Common myeloid progenitor, CD34-positive (primary cell): Measurements from ENCODE around the gene RBPJL.

Source experiments
- CTCF ChIA-PET: fragments of 350-600 bp; sonication (Branson Sonifier 250); formaldehyde crosslinking; loops from one replicate; lab custom pipeline; 2021; ENCODE audit warnings: antibody characterized with exemption; lab: Charles Lee
- POLR2A ChIA-PET: fragments of 350-600 bp; sonication (Branson Sonifier 250); formaldehyde crosslinking; loops from one replicate; lab custom pipeline; 2021; ENCODE audit warnings: antibody characterized with exemption; lab: Charles Lee
- DNase-seq, 3 donors: peaks; one replicate each; pipeline versions ENCODE4 v3.0.0 to v3.0.0-alpha.2; 2013
- H3K27ac ChIP-seq, 2 experiments: 1 replicate in 1 of 2; 2 replicates in 1 of 2; pipeline ENCODE4 v1.7.0; 2013; ENCODE audit warnings: inconsistent platforms in 2 of 2, low read length in 2 of 2, mild to moderate bottlenecking in 2 of 2, low read depth in 1 of 2, moderate library complexity in 1 of 2; ENCODE audit not compliant: severe bottlenecking in 2 of 2, insufficient read depth in 1 of 2, poor library complexity in 1 of 2
- H3K27me3 ChIP-seq, 5 experiments: replicated peaks in 2 of 5; 1 replicate in 3 of 5; 2 replicates in 2 of 5; pipeline versions ENCODE4 v1.6.1 to v1.7.0; 2013; ENCODE audit warnings: low read length in 4 of 5, mild to moderate bottlenecking in 2 of 5, moderate library complexity in 2 of 5, inconsistent platforms in 1 of 5; ENCODE audit not compliant: insufficient read depth in 5 of 5, control insufficient read depth in 4 of 5
- H3K36me3 ChIP-seq, 4 experiments: 1 replicate in 2 of 4; 2 replicates in 2 of 4; pipeline versions ENCODE4 v1.6.1 to v1.7.0; 2013; ENCODE audit warnings: low read length in 3 of 4, control low read depth in 1 of 4, mild to moderate bottlenecking in 1 of 4; ENCODE audit not compliant: control insufficient read depth in 4 of 4, insufficient read depth in 4 of 4
- H3K4me1 ChIP-seq, 4 experiments: 1 replicate in 3 of 4; 2 replicates in 1 of 4; pipeline versions ENCODE4 v1.6.1 to v1.7.1; 2013; ENCODE audit warnings: low read length in 3 of 4, mild to moderate bottlenecking in 3 of 4, control low read depth in 1 of 4, inconsistent platforms in 1 of 4, moderate library complexity in 1 of 4; ENCODE audit not compliant: control insufficient read depth in 4 of 4, insufficient read depth in 4 of 4; ENCODE audit errors: control extremely low read depth in 1 of 4
- H3K4me3 ChIP-seq, 7 experiments: 1 replicate in 4 of 7; 2 replicates in 3 of 7; pipeline versions ENCODE4 v1.5.1 to v1.7.0; 2013; ENCODE audit warnings: mild to moderate bottlenecking in 7 of 7, low read length in 6 of 7, moderate library complexity in 6 of 7, inconsistent platforms in 2 of 7, low read depth in 2 of 7, control low read depth in 1 of 7; ENCODE audit not compliant: insufficient read depth in 4 of 7, control insufficient read depth in 1 of 7; ENCODE audit errors: extremely low read depth in 1 of 7
- H3K9me3 ChIP-seq, 5 experiments: 1 replicate in 4 of 5; 2 replicates in 1 of 5; pipeline versions ENCODE4 v1.6.1 to v1.7.1; 2013; ENCODE audit warnings: low read length in 4 of 5, mild to moderate bottlenecking in 2 of 5, inconsistent platforms in 1 of 5, low read depth in 1 of 5, moderate library complexity in 1 of 5; ENCODE audit not compliant: control insufficient read depth in 4 of 5, insufficient read depth in 2 of 5; ENCODE audit errors: control extremely low read depth in 1 of 5
- WGBS: methylation state at CpG from one replicate; pipeline ENCODE4 v1.1.5; 2013; ENCODE audit not compliant: insufficient coverage; 5-methylcytosine and 5-hydroxymethylcytosine counted together

The RBPJL gene

GRCh38 chr20:45340951-45341350, 34.3 kb downstream of the RBPJL start:
- Histone ChIP-seq H3K27ac (no peak overlapping the region), H3K27me3 (no peaks in the 10 kb centered on the region), H3K4me1 (peaks cover 0 to 25% (median 14%) of the 10 kb centered on the region in 4 experiments), H3K4me3 (no peak overlapping the region), H3K9me3 (no peaks in the 10 kb centered on the region), H3K36me3 (peaks cover 0 to 2% (median 0%) of the 10 kb centered on the region in 4 experiments)
- ChIA-PET POLR2A (no interaction called here), CTCF (interaction anchor here (1.0 to 2.3 kb wide), 5 partner anchors 18 to 75 kb away, joined by 3 to 6 read pairs (median 3); partner anchors contain the start of gene PIGT)
- 100% methylated on average over 1 of the region's 1 CpG for WGBS
- no peak for DNase-seq

- H3K9me3 ChIP-seq, result no peaks in the 10 kb centered on the region
- no peak overlapping the region for H3K4me3 ChIP-seq
- peaks cover 0 to 2% (median 0%) of the 10 kb centered on the region in 4 experiments for H3K36me3 ChIP-seq
- H3K27ac ChIP-seq, result no peak overlapping the region
- WGBS, result 100% methylated on average over 1 of the region's 3 CpGs
- POLR2A ChIA-PET, result no interaction called here
- DNase-seq, result no peak
- peaks cover 0 to 31% (median 20%) of the 10 kb centered on the region in 4 experiments for H3K4me1 ChIP-seq
- CTCF ChIA-PET, result interaction anchor here (1.1 to 2.3 kb wide), 4 partner anchors 18 to 74 kb away, joined by 3 to 6 read pairs (median 4); partner anchors contain the start of gene PIGT
- no peaks in the 10 kb centered on the region for H3K27me3 ChIP-seq
Observed at GRCh38 chr20:45341579-45341938, 34.9 kb downstream of the RBPJL start.

GRCh38 chr20:45341939-45342854, 35.6 kb downstream of the RBPJL start:
- Histone ChIP-seq H3K4me1 (peaks cover 0 to 38% (median 25%) of the 10 kb centered on the region in 4 experiments), H3K9me3 (no peaks in the 10 kb centered on the region), H3K36me3 (peaks cover 0 to 2% (median 0%) of the 10 kb centered on the region in 4 experiments), H3K4me3 (no peak overlapping the region), H3K27ac (no peak overlapping the region), H3K27me3 (peaks cover 0 to 2% (median 0%) of the 10 kb centered on the region in 5 experiments)
- ChIA-PET CTCF (interaction anchor here (0.9 to 2.3 kb wide), 5 partner anchors 13 to 73 kb away, joined by 3 to 6 read pairs (median 3); partner anchors contain the start of gene PIGT), POLR2A (no interaction called here)
- 77% methylated on average over 13 of the region's 16 CpGs for WGBS
- DNase-seq, result no peak

- peaks cover 0 to 2% (median 0%) of the 10 kb centered on the region in 4 experiments for H3K36me3 ChIP-seq
- H3K9me3 ChIP-seq, result no peaks in the 10 kb centered on the region
- peaks cover 0 to 7% (median 0%) of the 10 kb centered on the region in 5 experiments for H3K27me3 ChIP-seq
- WGBS, result 90% methylated on average over 6 of the region's 6 CpGs
- H3K4me1 ChIP-seq, result peaks cover 0 to 46% (median 33%) of the 10 kb centered on the region in 4 experiments
- POLR2A ChIA-PET, result no interaction called here
- H3K4me3 ChIP-seq, result no peak overlapping the region
- no peak overlapping the region for H3K27ac ChIP-seq
- no peak for DNase-seq
- CTCF ChIA-PET, result interaction anchor here (0.9 kb wide), 1 partner anchor 12 kb away, joined by 3 read pairs; no protein-coding TSS in a partner anchor
Observed at GRCh38 chr20:45342855-45343531, 36.4 kb downstream of the RBPJL start.

GRCh38 chr20:45343532-45344167, 37.0 kb downstream of the RBPJL start:
- WGBS, result 100% methylated on average over 4 of the region's 6 CpGs
- H3K27me3 ChIP-seq, result peaks cover 0 to 7% (median 0%) of the 10 kb centered on the region in 5 experiments
- ChIA-PET CTCF (interaction anchor here (0.9 to 1.8 kb wide), 4 partner anchors 9 to 25 kb away, joined by 3 to 7 read pairs (median 4); no protein-coding TSS in a partner anchor), POLR2A (no interaction called here)
- H3K4me1 ChIP-seq, result peaks cover 0 to 47% (median 34%) of the 10 kb centered on the region in 4 experiments
- H3K27ac ChIP-seq, result no peak overlapping the region
- H3K9me3 ChIP-seq, result no peaks in the 10 kb centered on the region
- DNase-seq, result no peak
- no peak overlapping the region for H3K4me3 ChIP-seq
- H3K36me3 ChIP-seq, result peaks cover 0 to 2% (median 0%) of the 10 kb centered on the region in 4 experiments

- H3K4me3 ChIP-seq, result no peak overlapping the region
- H3K27ac ChIP-seq, result no peak overlapping the region
- peaks cover 0 to 7% (median 0%) of the 10 kb centered on the region in 5 experiments for H3K27me3 ChIP-seq
- peaks cover 0 to 2% (median 0%) of the 10 kb centered on the region in 4 experiments for H3K36me3 ChIP-seq
- 93% methylated on average over 6 of the region's 9 CpGs for WGBS
- CTCF ChIA-PET, result interaction anchor here (0.6 to 1.8 kb wide), 6 partner anchors 9 to 25 kb away, joined by 3 to 7 read pairs (median 3); no protein-coding TSS in a partner anchor
- H3K9me3 ChIP-seq, result no peaks in the 10 kb centered on the region
- peaks cover 0 to 47% (median 34%) of the 10 kb centered on the region in 4 experiments for H3K4me1 ChIP-seq
- POLR2A ChIA-PET, result no interaction called here
- DNase-seq, result peak in 2 of 3 donors; percentile 66 to 72
Observed at GRCh38 chr20:45344168-45344860, 37.7 kb downstream of the RBPJL start.
